GM08714 (cell line): ENCODE results near the gene SESTD1.
"Not testable (repeated sequence)": the region's sequence is repeated elsewhere in the genome, so short reads cannot be mapped to it uniquely, and the experiment has no call there.

Source experiments
- H3K4me3 ChIP-seq: fragments of 200-500 bp; sonication (Bioruptor generic); 2 replicates; pipeline ENCODE4 v1.5.1; 2014; ENCODE audit warnings: mild to moderate bottlenecking, low read length, inconsistent platforms
- ZNF274 ChIP-seq: IDR thresholded peaks from 2 replicates; pipeline ENCODE4 v1.6.1; 2012; ENCODE audit warnings: mild to moderate bottlenecking, low read depth, low read length

Gene SESTD1

DNA sequence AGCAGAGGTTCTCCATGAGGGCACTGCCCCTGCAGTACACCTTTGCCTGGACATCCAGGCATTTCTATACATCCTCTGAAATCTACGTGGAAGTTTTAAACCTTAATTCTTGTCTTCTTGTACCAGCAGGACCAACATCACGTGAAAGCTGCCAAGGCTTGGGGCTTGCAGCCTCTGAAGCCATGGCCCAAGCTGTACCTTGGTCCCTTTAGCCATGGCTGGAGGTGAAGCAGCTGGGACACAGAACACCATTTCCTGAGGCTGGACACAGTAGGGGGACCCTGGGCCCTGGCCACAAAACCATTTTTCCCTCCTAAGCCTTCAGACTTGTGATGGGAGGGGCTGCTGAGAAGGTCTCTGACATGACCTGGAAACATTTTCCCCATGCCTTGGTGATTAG is 181.9 kb downstream of the SESTD1 start:
- no peak overlapping the region for H3K4me3 ChIP-seq
- no peak for TF ChIP-seq ZNF274

DNA sequence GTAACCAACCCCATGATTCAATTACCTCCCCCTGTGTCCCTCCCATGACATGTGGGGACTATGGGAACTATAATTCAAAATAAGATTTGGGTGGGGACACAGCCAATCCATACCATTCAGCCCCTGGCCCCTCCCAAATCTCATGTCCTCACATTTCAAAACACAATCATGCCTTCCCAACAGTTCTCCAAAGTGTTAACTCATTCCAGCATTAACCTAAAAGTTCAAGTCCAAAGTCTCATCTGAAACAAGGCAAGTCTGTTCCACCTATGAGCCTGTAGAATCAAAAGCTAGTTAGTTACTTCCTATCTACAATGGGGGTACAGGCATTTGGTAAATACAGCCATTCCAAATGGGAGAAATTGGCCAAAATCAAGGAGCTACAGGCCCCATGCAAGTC is 182.7 kb downstream of the SESTD1 start:
- no peak overlapping the region for H3K4me3 ChIP-seq
- TF ChIP-seq ZNF274 = no peak

DNA sequence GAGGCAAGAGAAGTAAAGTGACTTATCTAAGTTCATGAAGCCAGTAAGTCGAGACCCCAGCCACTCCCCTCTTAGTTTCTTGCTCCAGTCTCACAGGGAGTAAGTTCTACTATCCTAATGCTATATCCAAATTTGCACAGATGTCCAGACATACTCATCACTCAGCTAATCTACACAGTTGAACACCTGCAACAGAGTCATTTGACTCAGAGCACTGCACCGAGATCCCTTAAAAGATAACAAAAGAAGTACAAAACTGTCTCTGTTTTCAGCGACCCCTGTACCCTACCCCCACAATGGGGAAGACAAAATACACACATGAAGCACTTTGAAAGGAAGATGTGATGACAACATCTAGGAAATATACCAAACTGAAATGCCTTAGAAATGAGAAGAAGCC is 192.1 kb downstream of the SESTD1 start:
- TF ChIP-seq ZNF274 = no peak
- no peak overlapping the region for H3K4me3 ChIP-seq

DNA sequence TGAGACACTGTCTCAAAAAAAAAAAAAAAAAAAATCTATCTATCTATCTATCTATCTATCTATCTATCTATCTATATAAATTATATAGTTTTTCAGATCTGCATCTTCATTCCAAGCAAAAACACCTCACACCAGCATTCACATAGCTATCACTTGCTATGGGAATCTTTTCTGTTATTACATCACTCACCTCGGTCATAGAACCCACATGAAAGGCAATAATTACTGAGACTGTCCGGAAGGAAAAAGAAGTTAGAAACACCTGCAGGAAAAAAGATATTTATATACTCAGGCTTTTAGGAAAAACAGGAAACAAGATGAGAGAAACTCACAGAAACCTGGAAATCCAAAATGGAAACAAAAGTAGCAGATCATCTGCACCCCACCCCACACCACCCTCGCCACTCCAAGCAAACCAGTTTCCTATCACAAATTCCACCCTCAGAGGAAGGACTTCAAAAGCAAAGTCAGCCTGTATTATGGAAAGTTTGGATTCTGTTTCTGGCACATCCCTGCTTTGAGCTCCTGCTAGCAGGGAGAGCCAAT is 192.7 kb downstream of the SESTD1 start:
- H3K4me3 ChIP-seq = no peak overlapping the region
- no peak for TF ChIP-seq ZNF274

DNA sequence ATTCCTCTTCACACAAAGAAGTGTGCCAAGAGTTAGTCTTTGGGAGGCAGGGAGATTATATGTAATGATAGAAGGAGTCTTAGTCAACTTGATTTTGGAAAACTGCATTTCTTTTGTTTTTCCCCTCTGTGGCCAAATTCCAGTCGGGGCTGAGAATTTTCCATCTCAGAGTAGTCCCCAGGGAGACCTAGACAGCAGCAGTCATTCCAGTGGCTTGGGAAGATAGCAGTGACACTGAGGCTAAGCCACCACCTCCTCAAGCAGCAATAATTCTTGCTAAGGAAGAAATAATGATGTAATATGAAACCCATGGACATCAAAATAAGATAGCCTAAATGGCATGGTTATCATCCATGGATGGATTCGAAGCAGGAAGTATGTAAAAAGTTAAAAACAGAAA is 193.7 kb downstream of the SESTD1 start:
- no peak for TF ChIP-seq ZNF274
- H3K4me3 ChIP-seq = no peak overlapping the region

DNA sequence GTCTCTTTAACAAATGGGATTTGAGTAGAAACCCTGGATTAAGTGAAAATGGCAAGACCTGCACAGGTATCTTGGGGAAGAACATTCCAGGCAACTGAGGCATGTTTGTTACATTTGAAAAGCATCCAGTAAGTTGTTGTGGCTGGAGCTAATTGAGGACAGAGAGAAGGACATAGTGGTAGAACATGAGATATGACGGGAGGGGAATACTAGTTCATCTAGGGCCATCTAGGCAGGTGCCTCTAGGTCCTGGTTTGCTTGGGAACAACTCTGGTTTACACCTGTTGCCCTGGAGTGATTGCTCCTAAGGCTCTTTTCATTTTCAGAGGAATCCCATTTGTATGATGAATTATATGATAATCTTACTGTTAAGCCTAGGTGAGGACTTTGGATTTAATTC is 194.9 kb downstream of the SESTD1 start:
- no peak overlapping the region for H3K4me3 ChIP-seq
- TF ChIP-seq ZNF274 = no peak

DNA sequence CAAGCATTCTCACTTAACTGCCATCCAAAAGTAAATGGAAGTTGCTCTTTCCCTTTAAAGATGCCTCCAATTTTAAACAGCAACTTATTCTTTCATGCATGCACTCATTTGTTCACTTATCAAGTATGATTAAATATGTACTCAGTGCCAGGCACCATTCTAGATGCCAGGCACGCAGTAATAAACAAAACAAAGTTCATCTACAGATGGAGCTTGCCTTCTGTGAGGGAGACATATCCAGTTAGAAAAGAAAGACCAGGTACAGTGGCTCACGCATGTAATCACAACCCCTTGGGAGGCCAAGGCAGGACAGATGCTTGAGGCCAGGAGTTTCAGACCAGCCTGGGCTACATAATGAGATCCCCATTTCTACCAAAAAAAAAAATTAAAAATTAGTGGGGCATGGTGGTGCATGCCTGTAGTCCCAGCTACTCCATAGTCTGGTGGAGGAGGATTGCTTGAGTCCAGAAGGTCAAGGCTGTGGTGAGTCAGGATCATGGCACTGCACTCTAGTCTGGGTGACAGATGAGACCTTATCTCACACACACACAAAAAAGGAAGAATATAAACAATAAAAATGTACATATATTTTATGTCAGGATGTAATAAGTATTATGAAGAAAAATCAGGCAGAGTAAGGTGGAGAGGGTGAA is 195.5 kb downstream of the SESTD1 start:
- no peak overlapping the region for H3K4me3 ChIP-seq
- TF ChIP-seq ZNF274 = no peak

DNA sequence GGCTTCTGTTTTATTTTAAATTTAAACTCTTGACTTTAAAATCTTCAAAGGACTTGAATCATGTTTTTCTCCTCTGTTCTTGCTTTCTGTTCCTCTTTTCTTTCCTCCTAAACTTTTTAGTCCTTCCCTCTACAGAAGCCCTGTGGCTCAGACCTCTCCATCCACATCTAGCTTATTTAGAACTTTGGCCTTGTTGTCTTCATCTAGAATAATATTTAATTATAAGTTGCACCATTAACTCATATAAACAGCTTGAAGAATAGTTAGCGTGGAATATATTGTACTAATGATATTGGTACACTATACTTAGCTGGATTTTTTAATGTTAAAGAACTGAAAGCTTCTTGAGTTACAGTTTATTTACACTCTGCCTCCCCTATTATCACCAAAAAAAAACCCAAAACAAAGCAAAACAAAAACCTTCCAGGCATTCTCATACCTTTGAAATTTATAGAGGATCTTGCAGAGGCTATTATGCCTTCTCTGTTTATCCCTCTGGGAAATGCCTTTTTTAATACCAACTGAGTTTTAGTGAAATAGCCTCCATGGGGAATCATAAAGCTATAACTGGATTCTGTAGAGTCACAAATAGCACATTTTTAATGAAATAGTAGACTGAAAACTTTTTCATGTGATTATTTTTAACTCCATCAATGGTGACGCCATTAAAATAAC is 205.5 kb downstream of the SESTD1 start:
- no peak overlapping the region for H3K4me3 ChIP-seq
- no peak for TF ChIP-seq ZNF274

DNA sequence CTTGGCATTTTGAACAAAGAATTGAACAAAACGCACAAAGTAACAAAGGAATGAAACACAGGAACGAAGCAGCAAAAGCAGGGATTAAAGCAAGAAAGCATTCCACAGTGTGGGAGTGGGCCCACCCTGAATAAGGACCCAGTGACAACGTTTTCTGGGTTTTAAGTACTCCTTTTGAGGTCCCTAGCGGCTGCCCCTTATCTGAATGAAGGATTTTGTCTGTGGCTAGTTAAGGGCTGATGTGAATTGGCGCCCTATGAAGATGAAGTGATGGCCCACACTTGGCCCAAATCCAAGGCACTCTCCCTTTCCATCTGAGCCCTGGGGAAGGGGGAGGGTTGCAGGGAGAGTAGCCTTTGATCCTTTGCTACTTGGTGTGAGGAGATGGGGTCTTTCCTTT is 206.9 kb downstream of the SESTD1 start:
- H3K4me3 ChIP-seq = no peak overlapping the region
- TF ChIP-seq ZNF274 = no peak

DNA sequence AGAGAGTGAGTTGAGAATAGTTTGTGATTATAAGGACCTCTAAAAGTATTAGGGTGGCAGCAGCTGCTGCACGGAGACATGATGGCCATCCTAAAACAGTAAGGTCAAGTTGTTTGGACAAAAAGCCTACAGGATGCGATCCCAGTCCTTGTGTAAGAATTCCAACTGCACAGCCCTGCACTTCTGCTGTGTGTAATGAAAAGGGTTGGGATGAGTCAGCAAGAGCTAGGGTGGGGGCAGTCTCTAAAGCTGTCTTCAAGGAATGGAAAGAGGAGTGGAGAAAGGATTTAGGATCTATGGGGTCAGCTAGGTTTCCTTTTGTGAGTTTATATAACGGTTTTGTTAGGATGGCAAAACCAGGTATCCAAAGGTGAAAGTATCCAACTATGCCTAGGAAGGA is 211.1 kb downstream of the SESTD1 start:
- H3K4me3 ChIP-seq = not testable (repeated sequence)
